ENCODE measurements around the gene ATG7.
"Not testable (repeated sequence)": the region's sequence is repeated elsewhere in the genome, so short reads cannot be mapped to it uniquely, and the experiment has no call there.

The ATG7 gene

DNA sequence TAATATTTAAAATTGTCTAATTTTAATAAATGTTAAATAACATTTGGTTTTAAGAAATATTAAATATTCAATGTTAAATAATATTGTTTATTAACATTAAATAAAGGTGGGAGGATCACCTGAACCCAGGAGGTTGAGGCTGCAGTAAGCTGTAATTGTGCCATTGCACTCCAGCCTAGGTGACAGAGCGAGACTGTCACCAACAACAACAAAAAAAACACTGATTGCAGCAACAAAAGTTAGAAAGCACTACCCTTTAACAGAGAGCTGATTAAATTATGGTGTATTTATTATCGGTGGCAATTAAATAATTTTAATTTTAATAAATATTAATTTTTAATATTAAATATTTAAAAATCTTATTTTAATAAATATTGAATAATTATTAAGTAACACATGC is 152.1 kb downstream of the ATG7 start:
- no peak for DNase-seq (ENCODE audit: low read depth in 2 of 2)

DNA sequence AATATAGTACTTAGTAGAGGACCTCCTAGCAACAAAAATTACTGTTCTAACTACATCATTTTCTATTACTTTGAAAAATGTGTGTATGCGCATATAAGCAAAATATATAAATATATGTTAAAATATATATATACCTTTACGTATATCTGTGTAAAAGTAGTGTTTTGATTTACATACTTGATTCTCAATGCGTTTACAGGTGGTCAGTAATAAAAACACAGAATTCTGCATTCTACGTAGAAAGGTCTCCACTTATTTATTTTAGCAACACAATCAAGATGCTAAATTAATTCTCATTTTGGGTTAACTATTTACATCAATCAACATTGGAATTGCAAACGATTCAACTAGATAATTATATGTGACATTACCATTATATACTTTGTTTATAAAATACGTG is 158.0 kb downstream of the ATG7 start:
- no peak for DNase-seq (ENCODE audit: low read depth in 2 of 2)

DNA sequence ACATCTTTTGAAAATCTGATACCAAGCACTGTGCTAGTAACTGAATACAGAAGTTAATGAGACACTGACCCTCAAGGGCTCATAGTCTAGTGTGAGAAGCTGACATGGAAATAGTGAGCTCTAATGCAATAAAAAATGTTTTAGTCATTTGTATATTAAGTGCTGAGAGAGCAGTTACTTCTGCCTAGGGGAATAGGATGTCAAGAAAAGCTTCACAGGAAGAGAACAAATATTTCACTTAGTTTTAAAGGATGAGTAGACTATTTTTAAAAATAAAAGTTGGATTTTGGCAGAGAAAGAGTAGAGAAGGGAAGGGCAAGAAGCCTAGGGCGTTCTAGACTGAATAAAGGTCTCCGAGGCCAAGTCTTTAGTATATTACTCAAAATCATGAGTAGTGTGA is 158.4 kb downstream of the ATG7 start:
- no peak for DNase-seq (ENCODE audit: low read depth in 2 of 2)

DNA sequence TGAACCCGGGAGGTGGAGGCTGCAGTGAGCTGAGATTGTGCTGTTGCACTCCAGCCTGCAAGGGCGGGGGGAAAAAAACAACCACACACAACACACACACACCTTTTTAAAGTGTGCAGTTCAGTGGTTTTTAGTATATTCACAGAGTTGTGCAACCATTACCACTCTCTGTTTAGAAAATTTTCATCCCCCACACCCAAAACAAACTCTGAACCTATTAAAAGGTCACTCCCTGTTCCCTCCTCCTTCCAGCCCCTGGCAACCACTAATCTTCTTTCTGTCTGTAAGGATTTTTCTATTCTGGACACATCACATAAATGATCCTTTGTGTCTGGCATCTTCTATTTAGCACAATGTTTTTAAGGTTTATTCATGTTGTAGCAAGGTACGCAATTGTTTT is 159.1 kb downstream of the ATG7 start:
- DNase-seq (ENCODE audit: low read depth in 2 of 2) = no peak

DNA sequence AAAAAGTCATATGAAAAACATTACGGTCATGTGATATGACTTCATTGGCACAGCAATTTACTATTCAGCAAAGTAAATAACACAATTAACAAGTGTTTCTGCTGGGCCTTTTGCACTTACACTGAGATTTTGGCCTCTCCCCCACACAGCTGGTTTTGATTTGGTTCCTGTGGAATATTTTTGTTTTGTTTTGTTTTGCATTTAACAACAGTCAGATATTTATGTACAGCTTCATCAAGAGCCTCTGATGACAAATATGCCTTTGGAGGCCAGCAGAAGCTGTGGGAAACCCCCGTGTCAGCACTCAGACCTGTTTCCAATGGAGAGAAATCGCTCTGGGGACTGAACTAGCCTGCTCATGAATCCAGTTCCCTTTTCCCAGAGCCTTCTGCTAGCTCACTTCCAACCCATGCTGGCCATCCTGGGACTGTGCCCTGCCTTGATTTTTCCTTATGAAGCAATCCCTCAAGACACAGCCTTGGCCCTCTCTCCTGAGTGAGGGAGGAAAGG is 161.9 kb downstream of the ATG7 start:
- peak in 1 of 2 experiments; percentile 49 for DNase-seq (ENCODE audit: low read depth in 2 of 2)

DNA sequence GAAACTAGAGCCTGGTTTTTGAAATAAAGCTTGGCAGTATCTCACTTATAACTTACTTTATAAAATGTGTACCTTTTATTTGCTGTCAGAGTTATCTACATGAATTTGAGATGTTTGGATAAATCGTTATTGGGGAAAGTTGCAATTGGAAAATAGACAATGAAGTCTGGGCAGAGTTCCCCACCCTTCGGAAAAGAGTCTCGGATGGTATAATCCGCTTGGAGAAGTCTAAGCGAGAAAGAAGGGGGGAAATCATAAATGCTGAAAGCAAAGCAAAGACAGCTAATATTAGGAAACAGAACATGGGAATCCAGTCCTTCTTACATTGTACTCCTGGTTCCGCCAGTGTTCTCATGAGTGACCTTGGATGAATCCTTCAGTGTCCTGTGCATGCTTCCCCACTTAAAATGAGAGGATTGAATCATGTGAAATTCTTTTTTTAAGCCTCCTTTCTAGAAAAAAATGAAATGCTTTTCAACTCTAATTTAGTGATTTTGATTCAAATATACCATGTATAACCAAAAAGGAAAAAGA is 162.4 kb downstream of the ATG7 start:
- DNase-seq (ENCODE audit: low read depth in 2 of 2) = no peak

DNA sequence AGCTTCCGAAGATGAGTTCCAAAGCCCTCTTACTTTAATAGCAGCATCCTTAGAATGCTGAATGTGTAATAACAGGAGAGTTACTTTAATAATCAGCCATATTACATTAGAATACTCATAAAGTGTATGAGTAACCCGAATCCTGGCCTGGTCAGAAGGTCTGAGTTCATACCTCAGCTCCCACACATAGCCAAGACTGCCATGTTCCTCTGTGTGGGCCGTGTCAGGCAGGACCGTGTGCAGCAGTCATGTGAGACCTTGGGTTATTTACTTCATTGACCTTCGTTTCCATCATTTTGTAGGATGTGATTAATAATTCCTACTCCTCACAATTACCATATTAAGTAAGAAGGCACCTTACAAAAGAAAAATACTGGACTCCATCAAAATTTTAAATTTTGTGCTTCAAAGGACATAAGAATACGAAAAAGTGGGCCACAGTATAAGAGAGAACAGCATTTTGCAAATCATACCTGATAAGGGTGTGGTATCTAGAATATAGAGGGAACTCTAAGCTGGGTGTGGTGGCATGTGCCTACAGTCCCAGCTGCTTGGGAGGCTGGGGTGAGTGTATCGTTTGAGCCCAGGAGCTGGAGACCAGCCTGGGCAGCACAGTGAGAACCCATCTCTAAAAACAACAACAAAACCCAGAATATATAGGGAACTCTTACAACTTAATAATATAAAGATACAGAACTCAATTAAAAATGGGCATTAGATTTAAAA is 163.4 kb downstream of the ATG7 start:
- DNase-seq (ENCODE audit: low read depth in 2 of 2) = no peak

DNA sequence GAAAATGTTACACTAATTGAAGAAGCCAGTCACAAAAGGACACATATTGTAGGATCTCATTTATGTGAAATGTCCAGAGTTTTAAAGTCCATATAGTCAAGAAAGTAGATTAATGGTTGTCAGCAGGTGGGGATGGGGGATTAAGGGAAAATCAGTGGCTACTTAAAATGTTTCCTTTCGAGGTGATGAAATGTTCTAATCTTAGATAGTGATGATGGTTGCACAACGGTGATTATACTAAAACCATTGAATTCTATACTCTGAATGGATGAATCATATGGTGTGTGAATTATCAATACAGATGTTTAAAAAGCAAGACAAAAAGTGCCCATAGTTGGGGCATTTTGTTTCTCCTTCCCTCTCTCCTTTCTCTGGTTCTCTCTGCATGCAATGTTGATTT is 164.6 kb downstream of the ATG7 start:
- DNase-seq (ENCODE audit: low read depth in 2 of 2) = no peak

DNA sequence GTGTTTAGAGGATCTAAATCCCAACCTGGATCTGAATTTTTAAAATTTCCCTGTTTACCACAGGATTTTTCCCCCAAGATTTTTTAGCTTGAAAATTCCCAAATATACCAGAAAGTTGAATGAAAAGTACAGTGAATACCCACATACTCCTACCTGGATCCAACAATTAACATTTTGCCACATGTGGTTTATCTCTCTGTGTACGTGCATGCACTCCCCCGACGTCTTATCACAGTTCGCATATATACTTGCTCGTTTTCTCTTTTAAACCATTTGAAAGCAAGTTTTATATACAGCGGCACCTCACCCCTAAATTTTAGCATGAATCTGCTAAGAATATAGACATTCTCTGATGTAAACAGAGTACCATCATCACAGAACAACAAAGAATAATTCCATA is 165.3 kb downstream of the ATG7 start:
- DNase-seq (ENCODE audit: low read depth in 2 of 2) = no peak

DNA sequence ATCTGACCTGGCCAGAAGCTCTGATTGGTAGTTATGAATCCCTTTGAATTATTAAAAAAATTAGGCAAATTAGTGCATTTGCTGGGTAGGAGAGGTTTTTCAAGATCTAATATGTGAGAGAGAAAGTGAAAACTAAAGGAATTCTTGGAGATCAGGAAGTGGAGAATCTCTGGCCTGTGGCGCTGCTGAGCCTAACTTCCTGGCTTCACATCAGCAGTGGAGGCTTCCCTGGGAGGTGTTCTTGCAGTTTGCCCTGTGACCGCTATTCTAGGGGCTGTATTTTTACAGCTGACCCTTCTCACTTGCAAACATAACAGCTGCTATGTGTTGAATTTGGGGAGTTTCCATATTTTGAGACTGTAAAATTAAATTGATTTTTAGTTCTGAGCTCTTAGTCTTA is 166.4 kb downstream of the ATG7 start:
- no peak for DNase-seq (ENCODE audit: low read depth in 2 of 2)

DNA sequence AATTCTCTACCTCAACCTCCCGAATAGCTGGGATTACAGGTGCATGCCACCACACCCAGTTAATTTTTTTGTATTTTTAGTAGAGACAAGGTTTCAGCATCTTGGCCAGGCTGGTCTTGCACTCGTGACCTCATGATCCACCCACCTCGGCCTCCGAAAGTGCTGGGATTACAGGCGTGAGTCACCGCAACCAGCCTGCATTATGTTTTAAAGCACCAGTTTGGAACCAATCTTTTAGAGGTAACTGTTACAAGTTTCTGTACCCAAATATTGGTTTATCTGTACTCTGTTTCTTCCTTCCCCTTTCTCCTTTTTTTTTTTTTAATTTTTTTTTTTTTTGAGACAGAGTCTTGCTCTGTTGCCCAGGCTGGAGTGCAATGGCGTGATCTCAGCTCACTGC is 169.1 kb downstream of the ATG7 start:
- not testable (repeated sequence) for DNase-seq (ENCODE audit: low read depth in 2 of 2)

DNA sequence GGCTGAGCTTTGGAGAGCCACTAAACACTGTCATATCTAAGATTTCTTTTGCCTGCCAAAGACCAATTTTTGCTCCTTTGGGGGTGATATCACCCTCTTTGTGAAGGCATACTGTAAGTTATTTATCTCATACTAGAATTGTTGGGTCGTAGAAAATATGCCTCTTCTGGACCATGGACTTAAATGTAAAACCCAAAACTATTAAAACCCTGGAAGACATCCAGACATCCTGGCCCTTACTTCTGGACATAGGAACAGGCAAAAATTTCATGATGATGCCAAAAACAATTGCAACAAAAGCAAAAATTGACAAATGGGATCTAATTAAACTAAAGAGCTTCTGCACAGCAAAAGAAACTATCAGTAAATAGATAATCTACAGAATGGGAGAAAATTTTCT is 172.2 kb downstream of the ATG7 start:
- DNase-seq (ENCODE audit: low read depth in 2 of 2) = no peak

DNA sequence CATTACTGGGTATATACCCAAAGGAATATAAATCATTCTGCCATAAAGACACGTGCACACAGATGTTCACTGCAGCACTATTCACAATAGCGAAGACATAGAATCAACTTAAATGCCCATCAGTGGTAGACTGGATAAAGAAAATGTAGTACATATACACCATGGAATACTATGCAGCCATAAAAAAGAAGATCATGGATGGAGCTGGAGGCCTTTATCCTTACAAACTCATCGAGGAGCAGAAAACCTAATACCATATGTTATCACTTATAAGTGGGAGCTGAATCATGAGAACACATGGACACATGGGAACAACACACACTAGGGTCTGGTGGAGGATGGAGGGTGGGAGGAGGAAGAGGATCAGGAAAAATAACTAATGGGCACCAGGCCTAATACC is 173.0 kb downstream of the ATG7 start:
- not testable (repeated sequence) for DNase-seq (ENCODE audit: low read depth in 2 of 2)

DNA sequence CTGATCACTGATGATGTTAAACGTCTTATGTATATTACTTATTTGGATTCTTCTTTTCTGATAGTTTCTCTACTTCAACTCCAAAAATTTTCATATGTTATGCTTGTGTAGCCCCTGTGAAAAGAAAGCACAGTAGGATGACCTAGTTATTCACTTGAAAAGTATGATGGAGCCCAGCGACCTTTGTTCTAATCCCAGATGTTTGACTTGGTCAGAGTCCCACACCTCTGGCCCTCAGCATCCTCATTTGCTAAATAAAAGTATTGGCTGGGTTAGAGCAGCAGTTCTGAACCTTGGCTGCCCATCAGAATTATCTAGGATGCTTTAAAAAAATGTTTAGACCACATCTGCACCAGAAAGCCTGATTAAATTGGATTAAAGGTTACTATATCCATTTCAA is 173.7 kb downstream of the ATG7 start:
- no peak for DNase-seq (ENCODE audit: low read depth in 2 of 2)

DNA sequence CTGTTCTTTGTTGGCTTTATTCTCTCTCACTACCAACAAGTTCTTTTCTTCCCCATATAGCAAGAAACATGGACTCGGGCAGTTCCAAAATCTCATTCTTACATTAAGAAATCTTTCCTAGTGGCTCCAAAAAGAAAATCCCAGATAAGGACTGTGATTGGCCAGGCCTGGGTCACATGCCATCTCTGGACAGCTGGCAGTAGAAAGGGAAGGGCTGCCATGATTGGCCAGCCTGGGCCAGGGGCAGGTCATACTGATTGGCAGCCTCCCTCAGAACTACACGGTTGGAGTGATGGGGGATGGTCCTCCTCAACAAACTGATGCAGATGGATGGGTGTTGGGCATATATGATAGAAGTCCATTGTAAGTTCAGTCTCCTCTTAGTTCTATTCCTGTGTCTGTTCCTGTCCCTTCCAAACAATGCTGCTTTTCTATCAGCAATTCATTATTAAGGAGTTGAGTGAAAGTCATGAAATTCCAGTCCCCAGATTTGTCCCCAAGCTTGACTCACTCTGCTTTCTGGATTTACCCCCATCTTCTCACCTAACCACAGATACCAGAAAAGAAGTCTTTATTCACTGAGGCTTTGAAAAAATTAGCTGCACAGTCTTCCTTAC is 175.5 kb downstream of the ATG7 start:
- DNase-seq (ENCODE audit: low read depth in 2 of 2) = no peak

DNA sequence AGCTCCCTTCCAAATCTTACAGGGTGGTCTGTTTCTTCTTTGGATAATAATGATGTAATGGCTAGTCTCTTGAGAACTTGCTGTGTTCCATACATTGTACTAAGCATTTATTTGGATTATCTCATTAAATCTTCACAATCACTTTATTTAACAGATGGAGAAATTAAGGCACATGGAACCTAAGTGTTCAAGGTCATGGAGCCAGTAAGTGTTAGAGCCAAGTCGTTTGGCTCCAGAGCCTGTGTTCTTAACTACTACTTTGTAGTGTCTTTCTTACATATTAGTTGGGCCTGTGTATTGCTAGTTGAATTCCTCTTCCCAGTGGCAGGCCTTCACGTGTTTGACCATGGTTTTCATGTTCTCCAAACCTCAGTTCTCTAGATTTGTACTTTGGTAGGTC is 177.8 kb downstream of the ATG7 start:
- DNase-seq (ENCODE audit: low read depth in 2 of 2) = no peak

DNA sequence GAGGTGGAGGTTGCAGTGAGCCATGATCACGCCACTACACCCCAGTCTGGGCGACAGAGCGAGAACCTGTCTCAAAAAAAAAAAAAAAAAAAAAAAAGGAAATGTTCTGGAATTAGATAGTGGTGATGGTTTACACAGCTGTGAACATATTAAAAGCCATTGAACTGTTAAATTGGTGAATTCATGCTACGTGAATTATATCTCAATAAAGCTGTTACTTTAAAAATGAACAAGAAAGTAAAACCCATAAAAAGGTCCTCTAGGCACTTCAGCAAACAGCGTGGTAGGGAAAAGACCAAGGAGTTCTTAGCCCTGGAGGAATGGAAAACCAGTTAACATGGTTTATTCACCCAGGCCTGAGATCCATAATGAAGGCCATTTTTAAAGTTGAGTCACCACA is 180.1 kb downstream of the ATG7 start:
- DNase-seq (ENCODE audit: low read depth in 2 of 2) = no peak

DNA sequence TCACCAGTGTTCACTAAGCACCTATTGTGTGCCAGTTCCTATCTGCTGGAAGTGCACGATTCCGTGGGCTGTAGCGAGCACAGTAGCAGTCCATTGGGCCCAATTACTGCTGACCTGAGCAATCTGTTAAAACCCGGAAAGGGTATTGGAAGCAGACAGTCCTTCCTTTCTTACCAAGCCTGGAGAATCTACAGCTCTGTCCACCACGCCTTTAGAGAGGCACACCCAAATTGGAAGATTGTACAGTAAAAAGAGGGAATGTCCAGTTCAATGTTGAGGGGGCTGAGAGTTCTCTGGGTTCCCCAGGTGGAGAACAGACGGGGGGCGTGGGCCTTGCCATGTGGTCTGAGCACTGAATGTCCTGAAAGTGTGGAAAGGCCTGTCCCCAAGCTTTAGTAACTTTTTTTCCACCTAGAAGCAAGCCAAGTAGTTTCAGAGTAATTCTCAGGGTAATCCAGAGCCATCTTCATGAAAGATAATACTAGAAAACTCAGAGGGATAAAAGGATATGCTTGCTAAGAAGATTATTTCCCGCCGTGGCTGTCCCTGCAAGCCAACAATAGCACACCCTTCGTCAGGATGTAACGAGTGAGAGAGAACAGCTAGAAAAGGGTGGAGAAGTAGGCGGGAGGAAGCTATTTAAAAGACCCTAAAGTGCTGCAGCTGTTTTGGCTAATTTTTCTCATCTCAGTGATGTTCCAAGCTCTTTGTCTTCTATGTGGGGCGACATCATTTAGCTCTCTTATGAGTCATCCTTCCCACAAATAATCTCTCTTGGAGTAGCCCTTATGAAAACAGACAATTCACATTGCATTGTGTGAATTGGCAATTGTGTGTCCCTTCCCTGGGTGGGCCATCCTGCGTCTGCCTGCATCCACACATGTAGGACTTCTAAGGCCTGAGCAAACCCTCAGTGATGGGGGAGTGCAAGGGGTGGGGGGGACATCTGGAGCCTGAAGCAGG is 181.0 kb downstream of the ATG7 start:
- DNase-seq (ENCODE audit: low read depth in 2 of 2) = peak in 1 of 2 experiments; percentile 52

DNA sequence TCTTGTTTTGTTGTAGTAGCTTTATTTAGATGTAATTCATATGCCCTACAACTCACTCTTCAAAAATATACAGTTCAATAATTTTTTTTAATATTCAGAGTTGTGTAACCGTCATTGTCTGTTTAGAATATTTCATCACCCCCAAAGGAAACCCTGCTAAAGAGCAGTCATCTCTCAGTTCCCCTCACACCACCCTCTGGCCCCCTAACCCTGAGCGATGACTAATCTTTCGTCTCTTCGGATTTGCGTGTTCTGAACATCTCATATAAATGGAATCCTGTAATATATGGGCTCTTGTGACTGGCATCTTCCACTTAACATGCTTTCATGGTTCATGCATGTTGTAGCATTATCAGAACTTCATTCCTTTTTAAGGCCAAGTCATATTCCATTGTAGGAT is 183.8 kb downstream of the ATG7 start:
- DNase-seq (ENCODE audit: low read depth in 2 of 2) = peak; percentile 83

DNA sequence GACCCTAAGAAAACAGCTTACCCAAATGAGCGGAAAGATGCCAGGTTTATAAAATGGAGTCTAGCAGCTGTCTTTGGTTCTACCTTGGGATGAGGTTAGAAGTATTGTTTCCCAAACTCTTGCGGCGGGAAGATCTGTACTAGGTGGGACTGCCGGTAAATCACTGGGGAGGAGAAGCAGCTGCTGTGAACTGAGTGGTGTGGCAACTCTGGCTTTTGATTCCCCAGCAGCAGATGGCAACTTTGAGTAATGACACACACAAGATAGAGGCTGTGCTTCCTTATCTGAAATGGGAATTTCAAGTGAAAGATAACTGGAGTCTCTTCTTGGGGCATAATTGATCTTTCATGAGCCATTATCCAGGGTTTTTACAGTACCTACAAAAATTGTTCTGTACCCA is 184.9 kb downstream of the ATG7 start:
- DNase-seq (ENCODE audit: low read depth in 2 of 2) = no peak

DNA sequence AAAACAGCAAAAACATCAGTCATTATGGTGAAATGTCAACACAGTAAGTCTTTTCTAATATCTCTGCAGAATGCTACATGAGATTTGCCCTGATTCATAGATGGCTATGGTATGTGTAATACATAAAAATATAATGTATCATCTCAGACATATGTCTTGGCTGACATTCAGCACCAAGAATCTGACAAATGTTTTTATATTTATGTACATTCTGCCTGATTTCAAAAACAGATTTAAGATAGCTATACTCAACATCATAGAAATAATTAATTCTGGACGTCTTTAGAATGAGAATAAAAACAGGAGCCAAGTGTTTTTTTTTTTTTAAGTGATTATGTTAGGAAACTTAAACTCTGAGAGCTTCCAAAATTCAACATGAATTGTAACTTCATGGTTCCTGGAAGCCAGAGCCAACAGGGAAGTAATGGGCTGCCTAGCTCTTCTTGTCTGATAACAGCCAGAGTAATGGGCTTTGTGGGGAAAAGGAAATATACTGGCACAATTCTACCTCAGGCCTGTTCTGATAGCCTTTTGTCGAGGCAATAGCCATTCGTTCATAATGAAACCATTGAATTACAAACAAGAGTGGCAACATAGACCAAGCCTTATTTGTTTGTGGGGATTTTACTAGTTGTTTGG is 187.1 kb downstream of the ATG7 start:
- peak; percentile 86 to 90 for DNase-seq (ENCODE audit: low read depth in 2 of 2)

DNA sequence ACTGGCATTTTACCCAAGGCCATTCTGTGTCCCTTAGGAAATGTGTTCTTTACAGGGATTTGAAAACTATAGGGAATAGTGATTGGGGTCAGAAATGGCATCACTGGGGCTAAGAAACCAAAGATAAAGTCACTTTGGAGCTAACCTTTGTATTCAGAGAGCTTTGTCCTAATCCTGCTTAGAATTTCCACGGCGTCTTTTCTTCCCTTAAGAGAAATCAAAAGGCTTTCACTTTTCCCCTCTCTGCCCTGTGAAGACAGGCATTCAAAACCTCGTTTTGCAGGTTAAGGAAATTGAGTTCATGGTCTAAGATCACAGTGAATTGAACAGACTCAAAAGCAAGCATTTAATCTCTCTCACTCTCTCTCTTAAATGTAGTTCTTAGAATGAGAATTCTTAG is 189.0 kb downstream of the ATG7 start:
- DNase-seq (ENCODE audit: low read depth in 2 of 2) = no peak

Measured in fibroblast of skin of left biceps (primary cell).